ENCODE results near the gene PHLDA2. TPM values are rescaled to one million over a fixed set of nuclear protein-coding genes. Genes with fewer than 3 reads are reported as not detected.
A peak's percentile ranks its signal among the peaks of the same experiment; 100 is the strongest.

The PHLDA2 gene
- total and polyA plus RNA-seq, 5 donors from 2014 or later = 1.1 to 3.4 (median 1.3) TPM

GRCh38 chr11:2892215-2892966 lies 36.8 kb downstream of the PHLDA2 start:
- no peaks in the 10 kb centered on the region for H3K36me3 ChIP-seq (ENCODE audit: control insufficient read depth, insufficient read depth, low read length)
- Mint-ChIP-seq H3K27me3 (no peaks in the 10 kb centered on the region), H3K9me3 (no peaks in the 10 kb centered on the region), H3K4me3 (peak overlapping the region; percentile 49 to 90 (median 80)), H3K4me1 (peaks cover 0 to 44% (median 16%) of the 10 kb centered on the region in 4 donors), H3K27ac (peak overlapping the region in 2 of 3 donors; percentile 83 to 93), H3K36me3 (no peaks in the 10 kb centered on the region)
- H3K4me1 ChIP-seq (ENCODE audit: control insufficient read depth, insufficient read depth, low read length, poor library complexity, severe bottlenecking) = peaks cover 35% of the 10 kb centered on the region
- no peak overlapping the region for H3K4me3 ChIP-seq (ENCODE audit: low read depth, low read length)
- H3K27me3 ChIP-seq (ENCODE audit: control insufficient read depth, insufficient read depth, low read length) = no peaks in the 10 kb centered on the region
- DNase-seq (peak; percentile 48 to 88 (median 68)), ATAC-seq (ENCODE audit: low read depth in 2 of 2) (peak; percentile 42 to 48)
- H3K9me3 ChIP-seq (ENCODE audit: control insufficient read depth in 2 of 2, low read length in 2 of 2) = no peaks in the 10 kb centered on the region
- H3K27ac ChIP-seq (ENCODE audit: insufficient read depth, low read length, poor library complexity, severe bottlenecking) = peak overlapping the region; percentile 64

GRCh38 chr11:2891326-2892214 lies 37.6 kb downstream of the PHLDA2 start:
- Mint-ChIP-seq H3K27ac (peak overlapping the region in 2 of 3 donors; percentile 78 to 82), H3K9me3 (no peaks in the 10 kb centered on the region), H3K4me1 (peaks cover 0 to 52% (median 18%) of the 10 kb centered on the region in 4 donors), H3K36me3 (no peaks in the 10 kb centered on the region), H3K4me3 (peak overlapping the region; percentile 41 to 75 (median 64)), H3K27me3 (no peaks in the 10 kb centered on the region)
- Histone ChIP-seq H3K36me3 (ENCODE audit: control insufficient read depth, insufficient read depth, low read length) (no peaks in the 10 kb centered on the region), H3K27me3 (ENCODE audit: control insufficient read depth, insufficient read depth, low read length) (no peaks in the 10 kb centered on the region), H3K4me3 (ENCODE audit: low read depth, low read length) (no peak overlapping the region), H3K4me1 (ENCODE audit: control insufficient read depth, insufficient read depth, low read length, poor library complexity, severe bottlenecking) (peaks cover 35% of the 10 kb centered on the region), H3K27ac (ENCODE audit: insufficient read depth, low read length, poor library complexity, severe bottlenecking) (peak overlapping the region; percentile 60), H3K9me3 (ENCODE audit: control insufficient read depth in 2 of 2, low read length in 2 of 2) (no peaks in the 10 kb centered on the region)
- ATAC-seq (ENCODE audit: low read depth in 2 of 2) (no peak), DNase-seq (peak in 1 of 3 donors; percentile 22)

- no peaks in the 10 kb centered on the region for H3K36me3 Mint-ChIP-seq
- no peak for ATAC-seq (ENCODE audit: low read depth in 2 of 2)
- Histone ChIP-seq H3K9me3 (ENCODE audit: control insufficient read depth in 2 of 2, low read length in 2 of 2) (no peaks in the 10 kb centered on the region), H3K27me3 (ENCODE audit: control insufficient read depth, insufficient read depth, low read length) (no peaks in the 10 kb centered on the region), H3K4me3 (ENCODE audit: low read depth, low read length) (no peak overlapping the region), H3K4me1 (ENCODE audit: control insufficient read depth, insufficient read depth, low read length, poor library complexity, severe bottlenecking) (peaks cover 39% of the 10 kb centered on the region), H3K36me3 (ENCODE audit: control insufficient read depth, insufficient read depth, low read length) (no peaks in the 10 kb centered on the region), H3K27ac (ENCODE audit: insufficient read depth, low read length, poor library complexity, severe bottlenecking) (no peak overlapping the region)
- peak overlapping the region; percentile 32 to 63 (median 55) for H3K27ac Mint-ChIP-seq
- H3K4me1 Mint-ChIP-seq = peaks cover 0 to 49% (median 18%) of the 10 kb centered on the region in 4 donors
- no peak for DNase-seq
- H3K9me3 Mint-ChIP-seq = no peaks in the 10 kb centered on the region
- H3K27me3 Mint-ChIP-seq = no peaks in the 10 kb centered on the region
- peak overlapping the region in 2 of 4 donors; percentile 11 to 41 for H3K4me3 Mint-ChIP-seq
These were observed 38.5 kb downstream of the PHLDA2 start for GRCh38 chr11:2890466-2891294.

GRCh38 chr11:2889362-2890273 lies 39.6 kb downstream of the PHLDA2 start:
- Mint-ChIP-seq H3K27ac (peak overlapping the region; percentile 32 to 63 (median 55)), H3K4me1 (peaks cover 0 to 50% (median 18%) of the 10 kb centered on the region in 4 donors), H3K9me3 (no peaks in the 10 kb centered on the region), H3K4me3 (peak overlapping the region in 2 of 4 donors; percentile 41 to 84), H3K36me3 (no peaks in the 10 kb centered on the region), H3K27me3 (no peaks in the 10 kb centered on the region)
- peaks cover 46% of the 10 kb centered on the region for H3K4me1 ChIP-seq (ENCODE audit: control insufficient read depth, insufficient read depth, low read length, poor library complexity, severe bottlenecking)
- H3K4me3 ChIP-seq (ENCODE audit: low read depth, low read length) = no peak overlapping the region
- no peak for ATAC-seq (ENCODE audit: low read depth in 2 of 2)
- H3K27ac ChIP-seq (ENCODE audit: insufficient read depth, low read length, poor library complexity, severe bottlenecking) = no peak overlapping the region
- H3K27me3 ChIP-seq (ENCODE audit: control insufficient read depth, insufficient read depth, low read length) = no peaks in the 10 kb centered on the region
- H3K9me3 ChIP-seq (ENCODE audit: control insufficient read depth in 2 of 2, low read length in 2 of 2) = no peaks in the 10 kb centered on the region
- DNase-seq = no peak
- H3K36me3 ChIP-seq (ENCODE audit: control insufficient read depth, insufficient read depth, low read length) = no peaks in the 10 kb centered on the region

- H3K27ac Mint-ChIP-seq = peak overlapping the region; percentile 48 to 67 (median 52)
- no peaks in the 10 kb centered on the region for H3K36me3 Mint-ChIP-seq
- no peaks in the 10 kb centered on the region for H3K9me3 ChIP-seq (ENCODE audit: control insufficient read depth in 2 of 2, low read length in 2 of 2)
- H3K4me1 Mint-ChIP-seq = peaks cover 0 to 47% (median 18%) of the 10 kb centered on the region in 4 donors
- H3K4me3 ChIP-seq (ENCODE audit: low read depth, low read length) = no peak overlapping the region
- H3K27me3 Mint-ChIP-seq = peaks cover 3% of the 10 kb centered on the region
- H3K4me3 Mint-ChIP-seq = peak overlapping the region in 3 of 4 donors; percentile 36 to 84 (median 57)
- ATAC-seq (ENCODE audit: low read depth in 2 of 2) (peak; percentile 25 to 30), DNase-seq (peak; percentile 76 to 80 (median 78))
- H3K4me1 ChIP-seq (ENCODE audit: control insufficient read depth, insufficient read depth, low read length, poor library complexity, severe bottlenecking) = peaks cover 55% of the 10 kb centered on the region
- H3K27ac ChIP-seq (ENCODE audit: insufficient read depth, low read length, poor library complexity, severe bottlenecking) = no peak overlapping the region
- H3K27me3 ChIP-seq (ENCODE audit: control insufficient read depth, insufficient read depth, low read length) = no peaks in the 10 kb centered on the region
- H3K36me3 ChIP-seq (ENCODE audit: control insufficient read depth, insufficient read depth, low read length) = no peaks in the 10 kb centered on the region
- H3K9me3 Mint-ChIP-seq = no peaks in the 10 kb centered on the region
These were observed 40.8 kb downstream of the PHLDA2 start for GRCh38 chr11:2888266-2888968.

GRCh38 chr11:2887515-2888195 lies 41.6 kb downstream of the PHLDA2 start:
- no peak overlapping the region for H3K27ac ChIP-seq (ENCODE audit: insufficient read depth, low read length, poor library complexity, severe bottlenecking)
- H3K4me3 Mint-ChIP-seq = peak overlapping the region; percentile 78 to 84 (median 82)
- no peak for DNase-seq
- H3K27me3 ChIP-seq (ENCODE audit: control insufficient read depth, insufficient read depth, low read length) = peaks cover 2% of the 10 kb centered on the region
- H3K36me3 ChIP-seq (ENCODE audit: control insufficient read depth, insufficient read depth, low read length) = no peaks in the 10 kb centered on the region
- ATAC-seq (ENCODE audit: low read depth in 2 of 2) = no peak
- H3K4me1 Mint-ChIP-seq = peaks cover 0 to 47% (median 17%) of the 10 kb centered on the region in 4 donors
- peak overlapping the region in 2 of 3 donors; percentile 42 to 49 for H3K27ac Mint-ChIP-seq
- no peak overlapping the region for H3K4me3 ChIP-seq (ENCODE audit: low read depth, low read length)
- no peaks in the 10 kb centered on the region for H3K36me3 Mint-ChIP-seq
- H3K4me1 ChIP-seq (ENCODE audit: control insufficient read depth, insufficient read depth, low read length, poor library complexity, severe bottlenecking) = peaks cover 52% of the 10 kb centered on the region
- no peaks in the 10 kb centered on the region for H3K9me3 ChIP-seq (ENCODE audit: control insufficient read depth in 2 of 2, low read length in 2 of 2)
- H3K27me3 Mint-ChIP-seq = peaks cover 11% of the 10 kb centered on the region
- H3K9me3 Mint-ChIP-seq = no peaks in the 10 kb centered on the region
